HEK293 (cell line): ENCODE data around the gene FOSB.

ENCODE experiments used
- CTCF ChIA-PET: fragments of 350-600 bp; formaldehyde crosslinking; extraction: SDS; loops from one replicate; lab custom pipeline; 2021; ENCODE audit warnings: antibody characterized with exemption; lab: Yijun Ruan, JAX
- POLR2A ChIA-PET: fragments of 300-600 bp; formaldehyde crosslinking; extraction: SDS; loops from one replicate; lab custom pipeline; 2020; ENCODE audit warnings: antibody characterized with exemption, inconsistent platforms; lab: Yijun Ruan, JAX
- H3K27ac ChIP-seq: fragments of 200-500 bp; sonication (Bioruptor generic); 2 replicates; pipeline ENCODE4 v1.5.1; 2014; ENCODE audit warnings: low read depth, low read length, control low read depth, inconsistent platforms; ENCODE audit errors: extremely low read depth
- H3K36me3 ChIP-seq, 2 experiments: fragments of 200-500 bp in 1 of 2; sonication (Bioruptor generic) in 1 of 2; 1 replicate in 1 of 2; 2 replicates in 1 of 2; pipeline ENCODE4 v1.5.1; 2014 to 2017; ENCODE audit warnings: inconsistent platforms in 2 of 2, low read length in 2 of 2; ENCODE audit not compliant: control insufficient read depth in 2 of 2, insufficient read depth in 1 of 2
- H3K4me1 ChIP-seq: fragments of 200-500 bp; sonication (Bioruptor generic); 2 replicates; pipeline ENCODE4 v1.5.1; 2014; ENCODE audit warnings: mild to moderate bottlenecking, low read length, inconsistent platforms; ENCODE audit not compliant: control insufficient read depth, insufficient read depth
- H3K4me3 ChIP-seq: 2 replicates; pipeline ENCODE4 v1.5.1; 2011; ENCODE audit warnings: low read depth, mild to moderate bottlenecking, control low read depth, low read length, moderate library complexity
- H3K9me3 ChIP-seq: fragments of 200-500 bp; sonication (Bioruptor generic); 2 replicates; pipeline ENCODE4 v1.5.1; 2014; ENCODE audit warnings: low read depth, low read length, inconsistent platforms; ENCODE audit not compliant: control insufficient read depth, insufficient read depth
- GLI4 ChIP-seq: fragments of 450-650 bp; formaldehyde crosslinking; IDR thresholded peaks from 2 replicates; pipeline ENCODE4 v1.5.1; 2016; ENCODE audit warnings: missing biosample characterization, missing genetic modification characterization
- KLF9 ChIP-seq: fragments of 450-650 bp; formaldehyde crosslinking; IDR thresholded peaks from 2 replicates; pipeline ENCODE4 v1.5.1; 2016; ENCODE audit warnings: missing biosample characterization, missing genetic modification characterization, low read depth
- YY1 ChIP-seq: fragments of 450-650 bp; formaldehyde crosslinking; IDR thresholded peaks from 2 replicates; pipeline ENCODE4 v1.5.1; 2018; ENCODE audit warnings: missing biosample characterization, missing genetic modification characterization
- ZBTB26 ChIP-seq: fragments of 450-650 bp; formaldehyde crosslinking; optimal IDR thresholded peaks from 2 replicates; pipeline ENCODE3; 2016; ENCODE audit warnings: missing biosample characterization, mild to moderate bottlenecking, missing genetic modification characterization
- ZNF10 ChIP-seq: fragments of 450-650 bp; formaldehyde crosslinking; IDR thresholded peaks from 2 replicates; pipeline ENCODE4 v1.5.1; 2017; ENCODE audit warnings: missing biosample characterization, missing genetic modification characterization
- ZNF121 ChIP-seq: fragments of 450-650 bp; formaldehyde crosslinking; IDR thresholded peaks from 2 replicates; pipeline ENCODE4 v1.5.1; 2016; ENCODE audit warnings: missing biosample characterization, missing genetic modification characterization
- ZNF157 ChIP-seq: fragments of 450-650 bp; formaldehyde crosslinking; IDR thresholded peaks from 2 replicates; pipeline ENCODE4 v1.5.1; 2016; ENCODE audit warnings: missing biosample characterization, missing genetic modification characterization
- ZNF239 ChIP-seq: fragments of 450-650 bp; formaldehyde crosslinking; IDR thresholded peaks from 2 replicates; pipeline ENCODE4 v1.5.1; 2016; ENCODE audit warnings: missing biosample characterization, missing genetic modification characterization
- ZNF292 ChIP-seq: fragments of 450-650 bp; formaldehyde crosslinking; IDR thresholded peaks from 2 replicates; pipeline ENCODE4 v1.5.1; 2016; ENCODE audit warnings: low read depth, missing biosample characterization, missing genetic modification characterization, borderline replicate concordance
- ZNF335 ChIP-seq: fragments of 450-650 bp; formaldehyde crosslinking; conservative IDR thresholded peaks from 2 replicates; pipeline ENCODE4 v1.5.1; 2016; ENCODE audit warnings: missing biosample characterization, missing genetic modification characterization
- ZNF426 ChIP-seq: fragments of 450-650 bp; formaldehyde crosslinking; IDR thresholded peaks from 2 replicates; pipeline ENCODE4 v1.5.1; 2017; ENCODE audit warnings: missing biosample characterization, missing genetic modification characterization, mild to moderate bottlenecking, inconsistent platforms, moderate library complexity
- ZNF48 ChIP-seq: fragments of 450-650 bp; formaldehyde crosslinking; IDR thresholded peaks from 2 replicates; pipeline ENCODE4 v1.5.1; 2016; ENCODE audit warnings: missing biosample characterization, missing genetic modification characterization
- ZNF510 ChIP-seq: fragments of 450-650 bp; formaldehyde crosslinking; IDR thresholded peaks from 2 replicates; pipeline ENCODE4 v1.5.1; 2018; ENCODE audit warnings: mild to moderate bottlenecking, missing genetic modification characterization, missing biosample characterization; ENCODE audit not compliant: insufficient replicate concordance
- ZSCAN23 ChIP-seq: fragments of 450-650 bp; formaldehyde crosslinking; IDR thresholded peaks from 2 replicates; pipeline ENCODE4 v1.5.1; 2016; ENCODE audit warnings: missing biosample characterization, missing genetic modification characterization
- TF ChIP-seq, protein P1 (sequence below): fragments of 450-650 bp; IDR thresholded peaks from 2 replicates; pipeline ENCODE4 v1.5.1; 2018; ENCODE audit warnings: missing biosample characterization, missing genetic modification characterization

Gene FOSB

DNA sequence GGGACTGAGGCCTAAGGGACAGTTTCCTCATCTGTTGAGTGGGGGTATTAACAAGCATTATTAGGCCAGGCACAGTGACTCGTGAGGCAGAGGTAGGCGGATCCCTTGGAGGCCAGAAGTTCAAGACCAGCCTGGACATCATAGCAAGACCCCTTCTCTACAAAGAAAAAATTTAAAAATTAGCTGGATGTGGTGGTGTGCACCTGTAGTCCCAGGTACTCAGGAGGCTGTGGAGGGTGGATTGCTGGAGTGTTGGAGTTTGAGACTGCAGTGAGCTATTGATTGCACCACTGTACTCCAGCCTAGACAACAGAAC lies 11.3 kb upstream of the FOSB start:
- TF ChIP-seq ZNF426 (tag by site-specific recombination) (no peak), ZSCAN23 (tag by site-specific recombination) (no peak), ZNF121 (peak; percentile 91)
- CTCF ChIA-PET = interaction anchor here (0.5 to 2.0 kb wide), 7 partner anchors 9 to 574 kb away, joined by 3 to 20 read pairs (median 3); partner anchors contain the start of gene FOSB
- Histone ChIP-seq H3K27ac (no peak overlapping the region), H3K36me3 (no peaks in the 10 kb centered on the region; a peak in 1 of 3 replicates), H3K4me3 (no peak overlapping the region), H3K9me3 (no peaks in the 10 kb centered on the region), H3K4me1 (peaks cover 7% of the 10 kb centered on the region; the same call in 1 of the 2 replicates)
- POLR2A ChIA-PET = interaction anchor here (0.7 to 4.2 kb wide), 2 partner anchors 12 to 33 kb away, joined by 8 to 52 read pairs; partner anchors contain the start of genes ERCC1 and FOSB

- H3K4me3 ChIP-seq = no peak overlapping the region
- TF ChIP-seq ZNF10 (tag by site-specific recombination) (no peak), YY1 (tag by site-specific recombination) (no peak), ZNF48 (no peak), ZNF510 (tag by site-specific recombination) (no peak)
- TF ChIP-seq, all 188 proteins: peak for 0
- Histone ChIP-seq H3K9me3 (no peaks in the 10 kb centered on the region), H3K36me3 (no peaks in the 10 kb centered on the region; a peak in 1 of 3 replicates), H3K4me1 (peaks cover 7% of the 10 kb centered on the region; the same call in 1 of the 2 replicates), H3K27ac (no peak overlapping the region)
- ChIA-PET CTCF (interaction anchor here (1.2 to 2.0 kb wide), 4 partner anchors 11 to 27 kb away, joined by 3 to 20 read pairs (median 4); no protein-coding TSS in a partner anchor), POLR2A (interaction anchor here (0.8 kb wide), 1 partner anchor 10 kb away, joined by 3 read pairs; the partner anchor contains the start of gene FOSB)
Measured at GRCh38 chr19:45457776-45458175, 10.0 kb upstream of the FOSB start.

DNA sequence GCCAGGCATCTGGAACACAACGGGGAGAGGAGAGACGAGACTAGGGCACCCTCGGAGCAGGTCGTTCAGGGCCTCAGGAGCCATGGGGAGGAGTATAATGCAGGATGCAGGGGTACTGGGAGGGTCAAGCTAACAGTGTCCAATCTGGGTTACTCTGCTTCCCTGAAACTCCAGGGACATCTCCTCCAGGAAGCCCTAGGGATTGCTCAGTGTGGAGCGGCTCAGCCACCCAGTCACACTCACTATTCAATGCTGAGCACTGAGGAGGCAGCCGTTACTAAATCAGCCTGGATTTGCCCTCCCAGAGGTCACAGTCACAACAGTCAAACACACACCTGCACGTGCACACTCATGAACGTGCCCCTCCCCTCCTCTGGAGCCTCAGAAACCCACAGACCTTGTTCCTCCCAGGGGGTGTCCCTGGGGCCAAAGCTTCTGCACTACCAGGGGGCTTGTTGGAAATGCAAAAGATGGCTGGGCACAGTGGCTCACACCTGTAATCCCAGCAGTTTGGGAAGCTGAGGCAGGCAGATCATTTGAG lies 6.9 kb upstream of the FOSB start:
- H3K27ac ChIP-seq = no peak overlapping the region
- peaks cover 2% of the 10 kb centered on the region; the same call in 1 of the 2 replicates for H3K4me1 ChIP-seq
- POLR2A ChIA-PET = no interaction called here
- no peak for TF ChIP-seq ZBTB26
- TF ChIP-seq ZNF157 (tag by site-specific recombination) = no peak
- no peak for TF ChIP-seq ZNF335 (tag by site-specific recombination)
- TF ChIP-seq, protein P1, sequence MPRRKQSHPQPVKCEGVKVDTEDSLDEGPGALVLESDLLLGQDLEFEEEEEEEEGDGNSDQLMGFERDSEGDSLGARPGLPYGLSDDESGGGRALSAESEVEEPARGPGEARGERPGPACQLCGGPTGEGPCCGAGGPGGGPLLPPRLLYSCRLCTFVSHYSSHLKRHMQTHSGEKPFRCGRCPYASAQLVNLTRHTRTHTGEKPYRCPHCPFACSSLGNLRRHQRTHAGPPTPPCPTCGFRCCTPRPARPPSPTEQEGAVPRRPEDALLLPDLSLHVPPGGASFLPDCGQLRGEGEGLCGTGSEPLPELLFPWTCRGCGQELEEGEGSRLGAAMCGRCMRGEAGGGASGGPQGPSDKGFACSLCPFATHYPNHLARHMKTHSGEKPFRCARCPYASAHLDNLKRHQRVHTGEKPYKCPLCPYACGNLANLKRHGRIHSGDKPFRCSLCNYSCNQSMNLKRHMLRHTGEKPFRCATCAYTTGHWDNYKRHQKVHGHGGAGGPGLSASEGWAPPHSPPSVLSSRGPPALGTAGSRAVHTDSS (tag by site-specific recombination) = no peak
- no peak for TF ChIP-seq KLF9 (tag by site-specific recombination)
- no peak for TF ChIP-seq GLI4 (tag by site-specific recombination)
- no peak for TF ChIP-seq ZNF239
- H3K9me3 ChIP-seq = no peaks in the 10 kb centered on the region
- CTCF ChIA-PET = interaction anchor here (2.5 to 3.0 kb wide), 2 partner anchors 18 to 25 kb away, joined by 9 to 16 read pairs; no protein-coding TSS in a partner anchor
- no peaks in the 10 kb centered on the region; a peak in 1 of 3 replicates for H3K36me3 ChIP-seq
- H3K4me3 ChIP-seq = no peak overlapping the region

GRCh38 chr19:45462174-45462573 lies 5.6 kb upstream of the FOSB start:
- Histone ChIP-seq H3K36me3 (no peaks in the 10 kb centered on the region; a peak in 1 of 3 replicates), H3K4me3 (no peak overlapping the region), H3K27ac (no peak overlapping the region), H3K9me3 (no peaks in the 10 kb centered on the region), H3K4me1 (no peaks in the 10 kb centered on the region)
- ChIA-PET CTCF (interaction anchor here (0.6 to 3.0 kb wide), 8 partner anchors 17 to 1155 kb away, joined by 3 to 16 read pairs (median 3); no protein-coding TSS in a partner anchor), POLR2A (no interaction called here)
- no peak for TF ChIP-seq ZNF292
- TF ChIP-seq ZNF121 = peak; percentile 87
